ENCODE data around the gene RXRA. TPM values are rescaled to one million over a fixed set of nuclear protein-coding genes. Genes with fewer than 3 reads are reported as not detected.

Gene RXRA
- total RNA-seq, 1 experiment from 2014 or later: 29.9 TPM

DNA sequence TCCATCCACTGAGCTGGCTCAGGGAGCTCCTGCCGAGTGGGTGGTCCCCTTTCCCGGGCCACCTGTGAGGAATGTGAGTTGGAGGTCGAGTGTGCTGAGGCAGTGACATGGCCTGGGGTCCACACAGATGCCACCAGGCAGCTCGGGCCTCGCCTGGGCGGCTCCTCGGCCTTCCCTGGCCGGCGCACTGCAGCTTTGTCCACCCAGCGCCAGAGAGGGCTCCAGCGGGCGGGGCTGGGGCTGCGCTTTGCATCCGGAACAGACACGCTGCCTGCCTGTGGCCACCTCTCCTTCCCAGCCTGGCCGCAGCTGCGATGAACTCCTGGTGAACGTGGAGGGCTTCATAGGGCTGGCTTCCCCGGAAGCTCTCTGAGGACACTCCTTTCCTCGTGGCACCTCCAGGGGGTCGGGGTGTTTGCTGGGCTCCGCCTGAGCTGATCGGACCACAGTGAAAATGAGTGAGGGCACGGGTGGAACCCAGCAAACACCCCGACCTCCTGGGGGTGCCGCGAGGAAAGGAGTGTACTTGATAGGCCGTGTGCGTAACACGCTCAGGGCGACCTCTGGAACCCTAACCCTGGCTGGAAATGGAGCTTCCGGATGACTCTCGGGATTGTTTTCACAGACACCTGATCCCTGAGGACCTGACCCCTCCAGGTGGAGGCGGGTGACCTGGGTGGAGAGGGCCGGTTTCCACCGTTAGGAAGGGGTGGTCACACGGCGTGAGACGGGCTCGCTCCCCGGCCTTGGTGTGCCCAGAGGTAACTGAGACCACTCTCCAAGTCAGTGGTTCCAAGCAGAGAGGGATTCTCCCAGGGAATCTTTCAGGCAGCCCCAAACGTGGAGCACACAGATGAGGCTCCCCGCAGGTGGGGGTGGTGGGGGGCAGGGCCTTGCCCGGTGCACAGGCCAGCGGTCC is 31.8 kb upstream of the RXRA start:
- Histone ChIP-seq H3K14ac (ENCODE audit: insufficient read depth, low read length) (peak overlapping the region; percentile 16; the same call in 1 of the 2 replicates), H4K8ac (replicated peaks; ENCODE audit: insufficient read length, low read depth, low read length) (no peak overlapping the region), H3K18ac (ENCODE audit: insufficient read length, low read depth, low read length) (no peak overlapping the region), H4K20me1 (ENCODE audit: control insufficient read depth, insufficient read depth, insufficient read length) (no peaks in the 10 kb centered on the region), H3K79me2 (ENCODE audit: insufficient read depth, low read length) (no peaks in the 10 kb centered on the region), H3K4me1 (ENCODE audit: insufficient read depth, low read length) (no peaks in the 10 kb centered on the region), H3K23ac (ENCODE audit: insufficient read length, low read depth, low read length) (no peak overlapping the region), H4K5ac (ENCODE audit: insufficient read length, low read depth, low read length) (no peak overlapping the region), H3T11ph (ENCODE audit: low read length) (no peak overlapping the region), H2BK20ac (ENCODE audit: low read depth, low read length, poor library complexity, severe bottlenecking) (no peak overlapping the region), H2AFZ (ENCODE audit: low read length) (no peak overlapping the region), H2BK15ac (ENCODE audit: low read depth, low read length) (no peak overlapping the region), H2BK5ac (ENCODE audit: insufficient read length, low read length) (no peak overlapping the region), H3K4me2 (ENCODE audit: insufficient read depth, insufficient read length, low read length) (no peak overlapping the region), H3K23me2 (ENCODE audit: insufficient read length, low read depth, low read length, poor library complexity, severe bottlenecking) (no peaks in the 10 kb centered on the region), H3K9ac (ENCODE audit: extremely low read depth, insufficient read length, low read length) (no peak overlapping the region), H3K56ac (ENCODE audit: insufficient read length, low read depth, low read length) (no peak overlapping the region), H3K79me1 (ENCODE audit: insufficient read depth, low read depth, low read length, poor library complexity, severe bottlenecking) (no peaks in the 10 kb centered on the region), H3K4ac (ENCODE audit: low read depth, low read length) (no peak overlapping the region), H4K91ac (ENCODE audit: insufficient read length, low read depth, low read length) (no peak overlapping the region), H3K9me3 (ENCODE audit: control insufficient read depth, low read depth, low read length) (no peaks in the 10 kb centered on the region), H2BK12ac (ENCODE audit: insufficient read length, low read depth, low read length) (no peak overlapping the region), H2BK120ac (ENCODE audit: low read depth, low read length, poor library complexity, severe bottlenecking) (no peak overlapping the region), H3K27me3 (ENCODE audit: insufficient read depth, low read length) (no peaks in the 10 kb centered on the region), H2AK5ac (ENCODE audit: insufficient read length, low read length) (no peak overlapping the region), H3K27ac (ENCODE audit: insufficient read length, low read depth, low read length) (no peak overlapping the region)
- no peak overlapping the region for H3K27ac Mint-ChIP-seq
- no peaks in the 10 kb centered on the region for H3K36me3 Mint-ChIP-seq (ENCODE audit: insufficient read depth in 1 of 3, low read depth in 3 of 3)
- no peaks in the 10 kb centered on the region for H3K9me3 Mint-ChIP-seq
- H3K4me3 Mint-ChIP-seq: no peak overlapping the region
- H3K27me3 Mint-ChIP-seq (ENCODE audit: low read depth): no peaks in the 10 kb centered on the region
- no peak for DNase-seq
- H3K4me1 Mint-ChIP-seq: peaks cover 5 to 35% of the 10 kb centered on the region in 2 experiments
- TF ChIP-seq, protein P1, sequence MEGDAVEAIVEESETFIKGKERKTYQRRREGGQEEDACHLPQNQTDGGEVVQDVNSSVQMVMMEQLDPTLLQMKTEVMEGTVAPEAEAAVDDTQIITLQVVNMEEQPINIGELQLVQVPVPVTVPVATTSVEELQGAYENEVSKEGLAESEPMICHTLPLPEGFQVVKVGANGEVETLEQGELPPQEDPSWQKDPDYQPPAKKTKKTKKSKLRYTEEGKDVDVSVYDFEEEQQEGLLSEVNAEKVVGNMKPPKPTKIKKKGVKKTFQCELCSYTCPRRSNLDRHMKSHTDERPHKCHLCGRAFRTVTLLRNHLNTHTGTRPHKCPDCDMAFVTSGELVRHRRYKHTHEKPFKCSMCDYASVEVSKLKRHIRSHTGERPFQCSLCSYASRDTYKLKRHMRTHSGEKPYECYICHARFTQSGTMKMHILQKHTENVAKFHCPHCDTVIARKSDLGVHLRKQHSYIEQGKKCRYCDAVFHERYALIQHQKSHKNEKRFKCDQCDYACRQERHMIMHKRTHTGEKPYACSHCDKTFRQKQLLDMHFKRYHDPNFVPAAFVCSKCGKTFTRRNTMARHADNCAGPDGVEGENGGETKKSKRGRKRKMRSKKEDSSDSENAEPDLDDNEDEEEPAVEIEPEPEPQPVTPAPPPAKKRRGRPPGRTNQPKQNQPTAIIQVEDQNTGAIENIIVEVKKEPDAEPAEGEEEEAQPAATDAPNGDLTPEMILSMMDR (conservative IDR thresholded peaks at IDR 0.05): no peak
- no CpG with 5 or more reads among the region's 45 CpGs for WGBS (ENCODE audit: extremely low coverage, insufficient read length, low lambda C conversion rate)
